ENCODE measurements around the gene SAMSN1.

SAMSN1 gene

GRCh38 chr21:14492931-14493330 is 53.2 kb downstream of the SAMSN1 start:
- no peak for DNase-seq (ENCODE audit: low read depth, low spot score)
- H3K4me3 ChIP-seq (ENCODE audit: low read depth, low read length) = no peak overlapping the region
- in situ Hi-C loops (cut with HindIII; ENCODE audit: low sequenced_read_pairs) = no loop called here
- TF ChIP-seq CTCF (IDR thresholded peaks at IDR 0.05; ENCODE audit: low read depth, low read length) = no peak

DNA sequence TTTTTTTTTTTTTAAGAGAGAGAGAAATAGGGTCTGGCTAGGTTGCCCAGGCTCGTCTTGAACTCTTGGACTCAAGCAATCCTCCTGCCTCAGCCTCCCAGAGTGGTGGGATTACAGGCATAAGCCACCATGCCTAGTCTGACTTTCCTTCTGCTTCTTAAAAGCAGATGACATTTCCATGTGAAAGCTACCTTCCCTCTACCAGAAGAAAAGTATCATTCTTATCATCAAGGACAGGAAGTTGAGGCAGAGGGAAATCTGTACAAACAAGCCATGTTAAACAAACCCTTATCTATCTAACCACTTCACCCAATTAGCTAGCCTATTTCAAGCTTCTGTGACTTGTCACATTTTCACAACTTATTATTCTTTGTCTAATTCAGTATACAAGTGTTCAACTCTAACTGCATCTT is 54.8 kb downstream of the SAMSN1 start:
- no peak for TF ChIP-seq CTCF (IDR thresholded peaks at IDR 0.05; ENCODE audit: low read depth, low read length)
- in situ Hi-C loops (cut with HindIII; ENCODE audit: low sequenced_read_pairs) = no loop called here
- H3K4me3 ChIP-seq (ENCODE audit: low read depth, low read length) = no peak overlapping the region
- no peak for DNase-seq (ENCODE audit: low read depth, low spot score)

DNA sequence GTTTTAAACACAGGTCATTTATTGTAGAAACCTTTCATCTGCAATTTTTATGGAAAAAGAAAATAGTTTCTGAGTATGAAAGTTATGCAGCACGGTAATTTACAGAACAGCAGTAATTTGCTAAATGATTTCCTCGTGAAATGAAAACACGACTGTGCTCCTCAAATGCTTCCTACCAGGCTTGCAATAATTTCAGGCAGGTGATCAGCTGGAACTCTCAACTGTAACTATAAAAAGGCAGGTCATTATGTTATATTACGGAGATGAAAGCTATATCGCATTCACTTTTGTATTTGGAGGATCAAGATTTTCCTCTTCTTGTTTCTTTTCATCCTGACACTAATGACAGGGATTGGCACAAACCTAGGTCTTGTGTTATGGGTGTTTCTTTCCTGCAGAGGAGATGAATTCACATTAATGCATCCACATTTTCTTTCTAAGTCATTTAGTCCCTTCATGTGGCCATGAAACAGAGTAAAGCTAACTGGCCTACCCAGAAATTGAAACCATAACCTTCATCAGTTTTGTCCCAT is 57.4 kb downstream of the SAMSN1 start:
- in situ Hi-C loops (cut with HindIII; ENCODE audit: low sequenced_read_pairs) = no loop called here
- no peak for DNase-seq (ENCODE audit: low read depth, low spot score)

DNA sequence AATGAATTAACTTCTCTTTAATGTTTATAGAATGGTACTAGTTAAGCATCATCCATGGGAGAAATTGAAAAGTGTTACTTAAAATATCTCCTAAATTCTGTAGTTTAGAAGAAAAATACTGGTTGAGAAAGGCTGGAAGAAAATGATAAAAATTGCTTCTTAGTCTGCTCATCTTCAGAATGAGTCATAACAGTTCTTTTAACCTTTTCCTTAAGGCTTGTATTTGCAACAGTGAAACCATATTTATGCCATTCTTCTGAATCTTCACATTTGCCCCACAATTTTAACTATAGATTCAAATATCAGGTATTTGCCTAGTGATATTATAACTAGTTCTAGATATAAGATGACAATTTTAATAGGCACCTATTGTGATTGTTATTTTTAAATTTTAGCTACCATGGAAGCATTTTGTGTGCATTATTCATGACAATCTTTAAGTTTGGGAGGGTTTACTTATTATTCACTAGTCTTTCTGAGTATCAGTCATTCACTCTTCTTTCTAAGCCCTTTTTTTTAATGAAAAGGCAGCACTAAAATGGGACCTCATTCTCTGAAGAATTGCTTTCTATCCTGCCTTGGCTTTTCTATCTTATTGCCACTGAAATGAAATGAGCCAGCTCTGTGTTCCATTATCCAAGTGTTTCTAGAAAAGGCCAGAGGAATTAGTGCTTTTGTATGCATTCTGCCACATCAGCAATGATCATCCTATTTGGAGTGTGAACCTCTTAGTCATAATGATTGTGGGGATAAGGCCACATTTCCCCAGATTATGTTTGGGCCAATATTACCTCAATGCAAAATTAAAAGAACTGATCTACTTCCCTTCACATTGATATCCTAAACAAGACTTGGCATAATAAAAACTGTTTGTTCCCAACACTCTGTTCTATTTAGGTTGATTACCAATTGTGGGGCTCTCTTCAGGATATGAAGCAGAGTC is 58.4 kb downstream of the SAMSN1 start:
- H3K4me3 ChIP-seq (ENCODE audit: low read depth, low read length) = no peak overlapping the region
- in situ Hi-C loops (cut with HindIII; ENCODE audit: low sequenced_read_pairs) = no loop called here
- TF ChIP-seq CTCF (IDR thresholded peaks at IDR 0.05; ENCODE audit: low read depth, low read length) = no peak
- no peak for DNase-seq (ENCODE audit: low read depth, low spot score)

More for the DNA sequence above, 57.4 kb downstream of the SAMSN1 start:
- H3K4me3 ChIP-seq (ENCODE audit: low read depth, low read length) = no peak overlapping the region
- no peak for TF ChIP-seq CTCF (IDR thresholded peaks at IDR 0.05; ENCODE audit: low read depth, low read length)

GRCh38 chr21:14486869-14487268 is 59.2 kb downstream of the SAMSN1 start:
- H3K4me3 ChIP-seq (ENCODE audit: low read depth, low read length) = no peak overlapping the region
- no peak for TF ChIP-seq CTCF (IDR thresholded peaks at IDR 0.05; ENCODE audit: low read depth, low read length)
- in situ Hi-C loops (cut with HindIII; ENCODE audit: low sequenced_read_pairs) = no loop called here
- no peak for DNase-seq (ENCODE audit: low read depth, low spot score)

DNA sequence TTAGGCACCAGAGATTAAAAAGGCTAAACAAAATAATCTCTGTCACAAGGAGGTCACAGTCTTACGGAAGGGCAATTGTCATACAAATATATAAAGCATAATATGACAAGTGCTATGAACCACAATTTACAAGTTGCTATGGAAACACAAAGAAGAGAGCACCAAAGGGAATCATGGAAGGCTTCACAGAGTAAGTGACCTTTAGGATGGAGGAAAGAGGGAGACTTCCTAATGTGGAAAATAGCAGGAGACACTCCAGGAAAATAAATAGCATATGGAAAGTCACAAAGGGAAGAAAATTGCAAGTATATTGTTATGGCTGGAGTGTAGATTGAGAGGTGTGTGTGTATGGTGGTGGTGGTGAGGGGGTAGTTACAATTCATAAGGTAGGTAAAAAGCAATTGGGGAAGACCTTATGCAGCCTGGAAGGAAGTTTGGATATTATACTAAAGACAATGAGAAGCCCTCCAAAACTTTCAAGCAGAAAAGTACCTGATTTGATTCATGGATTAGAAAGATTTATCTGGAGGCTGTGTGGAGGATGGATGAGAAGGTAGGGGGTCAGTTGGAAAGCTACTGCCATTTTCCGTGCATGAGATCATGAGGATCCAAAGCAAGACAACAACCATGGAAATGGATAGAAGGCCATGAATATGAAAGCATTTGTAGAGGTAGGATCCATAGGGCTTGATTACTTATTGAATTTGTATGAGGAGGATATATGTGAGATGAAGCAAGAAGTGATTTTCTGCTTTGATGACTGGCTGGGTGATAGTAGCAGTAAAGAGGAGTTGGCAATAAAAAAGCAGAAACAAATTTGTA is 61.7 kb downstream of the SAMSN1 start:
- in situ Hi-C loops (cut with HindIII; ENCODE audit: low sequenced_read_pairs) = no loop called here
- DNase-seq (ENCODE audit: low read depth, low spot score) = no peak
- no peak for TF ChIP-seq CTCF (IDR thresholded peaks at IDR 0.05; ENCODE audit: low read depth, low read length)
- no peak overlapping the region for H3K4me3 ChIP-seq (ENCODE audit: low read depth, low read length)

Measured in astrocyte of the spinal cord (primary cell).